Activated CD4-positive, alpha-beta memory T cell treated with anti-CD3 and anti-CD28 coated beads, Interleukin-2, amount 10 ng/mL, durations not matched to agents 7 days and 5 days (primary cell): ENCODE results near the gene AAR2. TPM values are rescaled to one million over a fixed set of nuclear protein-coding genes. Genes with fewer than 3 reads are reported as not detected.

Experiments used
- CTCF ChIA-PET: fragments of 350-600 bp; sonication (Branson Sonifier 250); formaldehyde crosslinking; loops from one replicate; lab custom pipeline; 2021; ENCODE audit warnings: antibody characterized with exemption, inconsistent platforms; lab: Charles Lee
- POLR2A ChIA-PET: fragments of 350-600 bp; sonication (Branson Sonifier 250); formaldehyde crosslinking; loops from one replicate; lab custom pipeline; 2021; ENCODE audit warnings: antibody characterized with exemption; lab: Charles Lee
- DNase-seq: peaks from one replicate; pipeline ENCODE4 v3.0.0-alpha.2; 2020
- H3K27ac Mint-ChIP-seq: one replicate; pipeline ENCODE4 v1.8.0; 2021; ENCODE audit warnings: mild to moderate bottlenecking, mixed read lengths
- H3K27me3 Mint-ChIP-seq: one replicate; pipeline ENCODE4 v1.8.0; 2021; ENCODE audit warnings: mixed read lengths
- H3K36me3 Mint-ChIP-seq: one replicate; pipeline ENCODE4 v1.8.0; 2021; ENCODE audit warnings: low read depth, mixed read lengths
- H3K4me1 Mint-ChIP-seq: one replicate; pipeline ENCODE4 v1.8.0; 2021; ENCODE audit warnings: mixed read lengths
- H3K4me3 Mint-ChIP-seq: one replicate; pipeline ENCODE4 v1.8.0; 2021; ENCODE audit warnings: mild to moderate bottlenecking, mixed read lengths
- H3K9me3 Mint-ChIP-seq: one replicate; pipeline ENCODE4 v1.8.0; 2021; ENCODE audit warnings: mixed read lengths
- total RNA-seq, 2 experiments: library from RNA; stranded (reverse); gene quantifications; one replicate each; pipeline ENCODE4 v1.2.3, GENCODE V29; 2021

AAR2 gene
- total RNA-seq, 2 experiments from 2014 or later: 17.6 to 19.4 TPM

- Mint-ChIP-seq H3K27ac (no peak overlapping the region), H3K9me3 (no peaks in the 10 kb centered on the region), H3K27me3 (no peaks in the 10 kb centered on the region), H3K4me1 (peaks cover 2% of the 10 kb centered on the region), H3K36me3 (peaks cover 51% of the 10 kb centered on the region), H3K4me3 (no peak overlapping the region)
- ChIA-PET CTCF (no interaction called here), POLR2A (interaction anchor here (1.6 kb wide), 1 partner anchor 13 kb away, joined by 4 read pairs; no protein-coding TSS in a partner anchor)
- no peak for DNase-seq
Observed at GRCh38 chr20:36251426-36251825, 15.1 kb downstream of the AAR2 start.

DNA sequence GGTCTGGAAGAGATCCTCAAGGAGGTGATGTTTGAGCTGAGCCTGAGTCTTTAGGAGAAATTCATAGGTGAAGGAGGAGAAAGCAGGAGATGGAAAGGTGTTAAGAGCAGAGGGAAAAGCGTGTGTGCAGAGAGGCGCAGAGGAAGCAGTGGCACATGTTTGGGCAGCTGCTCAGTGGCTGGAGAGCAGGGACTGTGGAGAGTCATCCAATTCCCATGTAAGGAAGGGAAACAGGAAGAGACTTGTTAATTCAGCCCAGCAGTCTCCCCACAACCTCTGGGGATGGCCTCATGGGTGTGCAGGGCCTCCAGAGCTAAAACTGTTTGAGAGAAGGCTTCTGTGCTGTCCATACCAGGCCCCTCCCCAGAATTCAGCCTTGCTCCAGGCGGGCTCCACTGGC, 16.2 kb downstream of the AAR2 start:
- no peaks in the 10 kb centered on the region for H3K27me3 Mint-ChIP-seq
- H3K36me3 Mint-ChIP-seq: peaks cover 52% of the 10 kb centered on the region
- POLR2A ChIA-PET: no interaction called here
- no peaks in the 10 kb centered on the region for H3K9me3 Mint-ChIP-seq
- H3K4me3 Mint-ChIP-seq: no peak overlapping the region
- CTCF ChIA-PET: interaction anchor here (0.7 kb wide), 1 partner anchor 187 kb away, joined by 3 read pairs; no protein-coding TSS in a partner anchor
- H3K4me1 Mint-ChIP-seq: peaks cover 2% of the 10 kb centered on the region
- H3K27ac Mint-ChIP-seq: no peak overlapping the region
- no peak for DNase-seq

DNA sequence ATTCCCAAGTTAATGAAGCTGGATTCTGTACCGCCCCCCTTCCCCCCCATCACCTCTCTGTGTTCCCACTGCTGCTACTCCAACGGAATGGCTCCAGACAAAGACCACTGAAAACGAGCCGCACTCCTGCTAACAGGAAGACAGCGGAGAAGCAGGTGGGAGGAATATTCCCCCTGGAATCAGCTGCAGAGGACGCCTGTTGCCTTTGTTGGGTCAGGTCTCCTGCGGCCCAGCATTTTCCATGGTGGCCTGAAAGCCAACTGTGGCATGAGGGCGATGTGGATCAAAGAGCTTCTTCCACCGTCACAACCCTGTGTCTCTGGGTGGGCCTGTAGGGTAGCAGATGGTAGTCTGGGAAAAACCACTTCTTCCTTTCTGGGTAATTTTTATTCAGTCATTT, 16.8 kb downstream of the AAR2 start:
- no peak for DNase-seq
- no peak overlapping the region for H3K4me3 Mint-ChIP-seq
- H3K27me3 Mint-ChIP-seq: no peaks in the 10 kb centered on the region
- H3K27ac Mint-ChIP-seq: no peak overlapping the region
- POLR2A ChIA-PET: no interaction called here
- no peaks in the 10 kb centered on the region for H3K9me3 Mint-ChIP-seq
- peaks cover 49% of the 10 kb centered on the region for H3K36me3 Mint-ChIP-seq
- CTCF ChIA-PET: no interaction called here
- H3K4me1 Mint-ChIP-seq: peaks cover 2% of the 10 kb centered on the region

GRCh38 chr20:36254076-36254475, 17.8 kb downstream of the AAR2 start:
- CTCF ChIA-PET: no interaction called here
- POLR2A ChIA-PET: no interaction called here
- Mint-ChIP-seq H3K9me3 (no peaks in the 10 kb centered on the region), H3K27ac (no peak overlapping the region), H3K27me3 (no peaks in the 10 kb centered on the region), H3K4me1 (peaks cover 2% of the 10 kb centered on the region), H3K36me3 (peaks cover 40% of the 10 kb centered on the region), H3K4me3 (no peak overlapping the region)
- DNase-seq: no peak

- no peak for DNase-seq
- Mint-ChIP-seq H3K27ac (no peak overlapping the region), H3K4me3 (no peak overlapping the region), H3K9me3 (no peaks in the 10 kb centered on the region), H3K4me1 (peaks cover 1% of the 10 kb centered on the region), H3K27me3 (no peaks in the 10 kb centered on the region), H3K36me3 (peaks cover 30% of the 10 kb centered on the region)
- CTCF ChIA-PET: interaction anchor here (1.0 kb wide), 1 partner anchor 53 kb away, joined by 3 read pairs; no protein-coding TSS in a partner anchor
- POLR2A ChIA-PET: interaction anchor here (0.9 kb wide), 1 partner anchor 25 kb away, joined by 3 read pairs; no protein-coding TSS in a partner anchor
Observed at GRCh38 chr20:36255445-36255844, 19.2 kb downstream of the AAR2 start.

- CTCF ChIA-PET: no interaction called here
- no peak for DNase-seq
- no peak overlapping the region for H3K27ac Mint-ChIP-seq
Observed at GRCh38 chr20:36259177-36260061, 23.1 kb downstream of the AAR2 start.

DNA sequence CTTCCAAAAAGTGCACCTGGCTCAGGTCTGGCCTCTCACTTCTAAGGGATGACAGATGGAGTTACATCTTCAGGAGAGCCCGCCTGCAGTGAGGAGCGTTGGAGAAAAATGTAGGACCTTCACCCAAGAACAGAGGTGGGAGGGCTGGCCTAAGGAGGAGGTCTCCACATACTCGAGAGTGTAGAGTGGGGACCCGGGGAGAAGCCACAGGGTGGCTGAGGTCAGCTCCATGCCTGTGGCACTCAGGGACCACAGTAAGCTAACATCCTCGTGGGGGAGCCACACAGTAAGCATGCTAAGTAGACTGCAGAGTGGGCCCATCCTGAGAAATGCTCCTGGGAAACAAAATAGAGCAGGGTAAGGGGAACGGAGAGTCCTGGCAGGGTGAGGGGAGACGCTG, 24.0 kb downstream of the AAR2 start:
- H3K36me3 Mint-ChIP-seq: peaks cover 15% of the 10 kb centered on the region
- H3K4me1 Mint-ChIP-seq: no peaks in the 10 kb centered on the region
- H3K9me3 Mint-ChIP-seq: no peaks in the 10 kb centered on the region
- POLR2A ChIA-PET: no interaction called here
- no peak overlapping the region for H3K27ac Mint-ChIP-seq
- H3K4me3 Mint-ChIP-seq: no peak overlapping the region
- no peak for DNase-seq
- CTCF ChIA-PET: no interaction called here
- H3K27me3 Mint-ChIP-seq: no peaks in the 10 kb centered on the region

More at GRCh38 chr20:36259177-36260061, 23.1 kb downstream of the AAR2 start:
- Mint-ChIP-seq H3K27me3 (no peaks in the 10 kb centered on the region), H3K36me3 (peaks cover 18% of the 10 kb centered on the region), H3K4me3 (no peak overlapping the region), H3K4me1 (no peaks in the 10 kb centered on the region), H3K9me3 (no peaks in the 10 kb centered on the region)
- POLR2A ChIA-PET: no interaction called here

- ChIA-PET POLR2A (no interaction called here), CTCF (no interaction called here)
- Mint-ChIP-seq H3K36me3 (peaks cover 7% of the 10 kb centered on the region), H3K4me3 (no peak overlapping the region), H3K27me3 (no peaks in the 10 kb centered on the region), H3K27ac (no peak overlapping the region), H3K4me1 (no peaks in the 10 kb centered on the region), H3K9me3 (no peaks in the 10 kb centered on the region)
- no peak for DNase-seq
Observed at GRCh38 chr20:36261389-36262105, 25.3 kb downstream of the AAR2 start.

GRCh38 chr20:36262440-36262839, 26.2 kb downstream of the AAR2 start:
- CTCF ChIA-PET: no interaction called here
- Mint-ChIP-seq H3K4me1 (no peaks in the 10 kb centered on the region), H3K27ac (no peak overlapping the region), H3K27me3 (no peaks in the 10 kb centered on the region), H3K4me3 (no peak overlapping the region), H3K36me3 (no peaks in the 10 kb centered on the region), H3K9me3 (no peaks in the 10 kb centered on the region)
- no peak for DNase-seq
- POLR2A ChIA-PET: interaction anchor here (0.6 kb wide), 1 partner anchor 26 kb away, joined by 3 read pairs; the partner anchor contains the start of gene AAR2

DNA sequence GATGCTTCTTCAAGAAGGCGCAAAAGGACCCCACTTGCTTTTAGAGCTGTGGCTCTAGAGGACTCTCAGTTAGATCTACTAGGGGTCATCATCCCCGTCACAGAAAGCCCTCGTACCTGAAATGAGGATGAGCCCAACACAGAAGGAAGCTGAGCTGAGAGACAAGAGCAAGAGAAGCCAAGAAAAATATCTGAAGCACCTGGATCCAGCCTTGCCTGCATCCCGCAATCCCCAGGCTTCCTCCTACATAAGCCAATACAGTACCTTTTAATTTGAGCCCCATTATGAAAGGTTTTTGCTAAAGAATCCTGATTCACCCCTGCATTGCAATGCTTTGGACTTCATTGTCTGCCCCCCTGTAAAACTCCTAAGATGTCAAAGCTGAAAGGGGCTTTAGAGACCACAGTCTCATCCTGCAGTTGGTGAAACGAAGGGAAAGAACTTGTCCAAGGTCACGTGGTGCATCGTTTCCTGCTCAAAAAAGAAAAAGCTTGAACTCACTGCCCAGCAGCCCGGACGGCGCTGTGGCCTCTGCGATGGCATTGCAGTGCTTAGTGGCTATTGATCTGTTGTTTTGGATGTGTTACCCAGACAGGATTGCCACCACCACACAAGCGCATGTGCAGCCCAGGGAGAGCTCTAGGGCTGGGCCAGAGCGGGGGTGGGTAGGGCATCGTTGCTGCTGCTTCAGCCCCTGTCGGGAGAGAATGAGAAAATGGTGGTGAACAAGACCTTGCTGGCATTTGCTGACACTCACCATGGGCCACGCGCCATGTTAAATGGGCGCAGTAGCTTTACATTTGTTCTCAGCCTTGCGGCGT, 28.4 kb downstream of the AAR2 start:
- CTCF ChIA-PET: interaction anchor here (0.6 kb wide), 1 partner anchor 139 kb away, joined by 4 read pairs; no protein-coding TSS in a partner anchor
- DNase-seq: no peak
- Mint-ChIP-seq H3K27ac (no peak overlapping the region), H3K9me3 (no peaks in the 10 kb centered on the region), H3K4me1 (no peaks in the 10 kb centered on the region), H3K4me3 (no peak overlapping the region), H3K27me3 (peaks cover 3% of the 10 kb centered on the region), H3K36me3 (no peaks in the 10 kb centered on the region)
- POLR2A ChIA-PET: no interaction called here

DNA sequence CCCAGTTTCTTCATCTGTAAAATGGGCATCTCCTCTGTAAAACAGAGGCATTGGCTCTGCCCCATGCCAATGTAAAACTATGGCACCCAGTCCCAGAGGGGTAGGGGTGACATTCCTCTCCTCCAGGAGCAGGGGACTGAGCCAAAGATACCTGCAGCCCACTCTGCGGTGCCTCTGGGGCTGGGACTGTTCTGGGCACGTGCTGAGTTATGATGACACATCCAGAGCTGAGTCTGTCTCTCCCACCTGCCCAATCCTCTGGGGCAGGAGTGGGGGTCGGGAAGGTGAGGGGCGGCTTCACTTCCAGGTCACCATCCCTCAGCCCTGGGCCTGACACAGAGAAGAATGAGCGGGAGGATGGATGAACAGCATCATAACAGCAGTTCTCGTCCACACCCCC, 29.9 kb downstream of the AAR2 start:
- Mint-ChIP-seq H3K27ac (no peak overlapping the region), H3K4me3 (no peak overlapping the region), H3K36me3 (no peaks in the 10 kb centered on the region), H3K27me3 (peaks cover 3% of the 10 kb centered on the region), H3K9me3 (no peaks in the 10 kb centered on the region), H3K4me1 (no peaks in the 10 kb centered on the region)
- ChIA-PET CTCF (no interaction called here), POLR2A (no interaction called here)
- DNase-seq: no peak

GRCh38 chr20:36267605-36268381, 31.5 kb downstream of the AAR2 start:
- Mint-ChIP-seq H3K9me3 (no peaks in the 10 kb centered on the region), H3K36me3 (no peaks in the 10 kb centered on the region), H3K4me1 (no peaks in the 10 kb centered on the region), H3K4me3 (no peak overlapping the region), H3K27me3 (peaks cover 3% of the 10 kb centered on the region), H3K27ac (no peak overlapping the region)
- no peak for DNase-seq
- ChIA-PET CTCF (no interaction called here), POLR2A (no interaction called here)
